Astrocyte (in vitro differentiated cells and primary cell): Measurements from ENCODE around the gene BPI. TPM values are rescaled to one million over a fixed set of nuclear protein-coding genes. Genes with fewer than 3 reads are reported as not detected.
"Not testable (repeated sequence)": the region's sequence is repeated elsewhere in the genome, so short reads cannot be mapped to it uniquely, and the experiment has no call there.

ENCODE experiments used
- DNase-seq: peaks from one replicate; pipeline ENCODE4 v3.0.0-alpha.2; 2010; ENCODE audit warnings: low read depth
- FAIRE-seq: peaks from 2 replicates; lab custom pipeline; 2011; peaks lifted over from hg19 to GRCh38; lab: Jason Lieb, UNC
- H2AFZ ChIP-seq: 2 replicates; pipeline ENCODE4 v1.6.0; 2012; ENCODE audit warnings: low read depth, low read length, inconsistent platforms
- H3K27ac ChIP-seq: 2 replicates; pipeline ENCODE4 v1.5.1; 2011; ENCODE audit warnings: low read depth, low read length, inconsistent platforms
- H3K27me3 ChIP-seq: 2 replicates; pipeline ENCODE4 v1.6.0; 2011; ENCODE audit warnings: low read length, inconsistent platforms; ENCODE audit not compliant: insufficient read depth
- H3K36me3 ChIP-seq: 2 replicates; pipeline ENCODE4 v1.5.1; 2011; ENCODE audit warnings: low read length, inconsistent platforms; ENCODE audit not compliant: insufficient read depth
- H3K4me1 ChIP-seq: 2 replicates; pipeline ENCODE4 v1.5.1; 2011; ENCODE audit warnings: low read length, inconsistent platforms; ENCODE audit not compliant: insufficient read depth
- H3K4me2 ChIP-seq: 2 replicates; pipeline ENCODE4 v1.6.0; 2012; ENCODE audit warnings: low read length, inconsistent platforms
- H3K4me3 ChIP-seq: 2 replicates; pipeline ENCODE4 v1.5.1; 2011; ENCODE audit warnings: low read depth, mild to moderate bottlenecking, low read length, inconsistent platforms; ENCODE audit not compliant: insufficient read depth
- H3K79me2 ChIP-seq: 2 replicates; pipeline ENCODE4 v1.6.0; 2012; ENCODE audit warnings: mild to moderate bottlenecking, low read length, inconsistent platforms; ENCODE audit not compliant: insufficient read depth
- H3K9ac ChIP-seq: 2 replicates; pipeline ENCODE4 v1.6.0; 2012; ENCODE audit warnings: mild to moderate bottlenecking, low read length, inconsistent platforms
- H3K9me3 ChIP-seq: 2 replicates; pipeline ENCODE4 v1.5.1; 2012; ENCODE audit warnings: low read depth, mild to moderate bottlenecking, low read length, inconsistent platforms; ENCODE audit not compliant: insufficient read depth
- H4K20me1 ChIP-seq: 2 replicates; pipeline ENCODE4 v1.6.0; 2012; ENCODE audit warnings: low read length, inconsistent platforms; ENCODE audit not compliant: insufficient read depth
- H3K27ac Mint-ChIP-seq: one replicate; pipeline ENCODE4 v1.8.0; 2021; ENCODE audit warnings: mild to moderate bottlenecking, mixed read lengths; ENCODE audit not compliant: unreplicated experiment
- H3K27me3 Mint-ChIP-seq: one replicate; pipeline ENCODE4 v1.8.0; 2021; ENCODE audit warnings: low read depth, mixed read lengths; ENCODE audit not compliant: unreplicated experiment
- H3K36me3 Mint-ChIP-seq: one replicate; pipeline ENCODE4 v1.8.0; 2021; ENCODE audit warnings: low read depth, mixed read lengths; ENCODE audit not compliant: unreplicated experiment
- H3K4me1 Mint-ChIP-seq: one replicate; pipeline ENCODE4 v1.8.0; 2021; ENCODE audit warnings: low read depth, mixed read lengths; ENCODE audit not compliant: unreplicated experiment
- H3K4me3 Mint-ChIP-seq: one replicate; pipeline ENCODE4 v1.8.0; 2021; ENCODE audit warnings: mild to moderate bottlenecking, moderate library complexity, mixed read lengths; ENCODE audit not compliant: unreplicated experiment
- H3K9me3 Mint-ChIP-seq: one replicate; pipeline ENCODE4 v1.8.0; 2021; ENCODE audit warnings: mild to moderate bottlenecking, mixed read lengths; ENCODE audit not compliant: unreplicated experiment
- CTCF ChIP-seq: IDR thresholded peaks from 2 replicates; pipeline ENCODE4 v1.5.1; 2011; ENCODE audit warnings: low read depth, mild to moderate bottlenecking, inconsistent platforms, low read length, moderate library complexity; ENCODE audit not compliant: insufficient read depth
- EZH2 ChIP-seq: IDR thresholded peaks from 2 replicates; pipeline ENCODE4 v1.6.1; 2012; ENCODE audit warnings: mild to moderate bottlenecking, low read length, inconsistent platforms; ENCODE audit not compliant: insufficient read depth
- total RNA-seq: library from RNA; stranded (reverse); gene quantifications from 2 replicates; pipeline ENCODE4 v1.2.1, GENCODE V29; 2021

The BPI gene
- total RNA-seq, 1 donor from 2014 or later: not detected

GRCh38 chr20:38278763-38279162 is 25.2 kb upstream of the BPI start:
- no peak overlapping the region for H2AFZ ChIP-seq
- no peaks in the 10 kb centered on the region for H3K27me3 ChIP-seq
- H3K9me3 Mint-ChIP-seq: peaks cover 12% of the 10 kb centered on the region
- H3K27me3 Mint-ChIP-seq: peaks cover 10% of the 10 kb centered on the region
- peaks cover 14% of the 10 kb centered on the region for H3K4me1 Mint-ChIP-seq
- peak overlapping the region; percentile 61 for H3K27ac ChIP-seq
- peaks cover 41% of the 10 kb centered on the region for H3K4me1 ChIP-seq
- no peaks in the 10 kb centered on the region for H3K36me3 ChIP-seq
- no peak for FAIRE-seq
- H3K4me3 Mint-ChIP-seq: no peak overlapping the region
- no peak overlapping the region for H3K27ac Mint-ChIP-seq
- H3K4me3 ChIP-seq: no peak overlapping the region
- TF ChIP-seq CTCF (no peak), EZH2 (no peak)
- no peak overlapping the region for H3K4me2 ChIP-seq
- no peak for DNase-seq
- peaks cover 3% of the 10 kb centered on the region for H3K9me3 ChIP-seq
- no peaks in the 10 kb centered on the region for H3K79me2 ChIP-seq
- no peaks in the 10 kb centered on the region for H4K20me1 ChIP-seq
- H3K36me3 Mint-ChIP-seq: no peaks in the 10 kb centered on the region
- H3K9ac ChIP-seq: peak overlapping the region; percentile 3

- H3K27me3 Mint-ChIP-seq: peaks cover 12% of the 10 kb centered on the region
- H3K27ac ChIP-seq, H4K20me1 ChIP-seq, H3K27me3 ChIP-seq, H3K36me3 Mint-ChIP-seq, H3K79me2 ChIP-seq, H3K4me3 Mint-ChIP-seq, H2AFZ ChIP-seq, H3K4me2 ChIP-seq, H3K4me3 ChIP-seq, H3K36me3 ChIP-seq, H3K9me3 ChIP-seq, H3K27ac Mint-ChIP-seq, H3K9ac ChIP-seq, FAIRE-seq, DNase-seq: not testable (repeated sequence)
- peaks cover 13% of the 10 kb centered on the region for H3K9me3 Mint-ChIP-seq
- peaks cover 12% of the 10 kb centered on the region for H3K4me1 Mint-ChIP-seq
- H3K4me1 ChIP-seq: peaks cover 22% of the 10 kb centered on the region
These were observed 22.6 kb upstream of the BPI start for GRCh38 chr20:38281176-38281915.

GRCh38 chr20:38283236-38283635 is 20.7 kb upstream of the BPI start:
- TF ChIP-seq EZH2 (no peak), CTCF (no peak)
- H3K36me3 ChIP-seq: no peaks in the 10 kb centered on the region
- H4K20me1 ChIP-seq: no peaks in the 10 kb centered on the region
- H3K27ac ChIP-seq: no peak overlapping the region
- no peak overlapping the region for H3K4me3 Mint-ChIP-seq
- no peak overlapping the region for H3K27ac Mint-ChIP-seq
- no peak overlapping the region for H3K4me3 ChIP-seq
- no peaks in the 10 kb centered on the region for H3K36me3 Mint-ChIP-seq
- peaks cover 16% of the 10 kb centered on the region for H3K27me3 Mint-ChIP-seq
- H3K4me2 ChIP-seq: no peak overlapping the region
- H3K4me1 Mint-ChIP-seq: peaks cover 24% of the 10 kb centered on the region
- DNase-seq (no peak), FAIRE-seq (no peak)
- peaks cover 13% of the 10 kb centered on the region for H3K9me3 Mint-ChIP-seq
- H3K9ac ChIP-seq: no peak overlapping the region
- no peaks in the 10 kb centered on the region for H3K79me2 ChIP-seq
- peaks cover 9% of the 10 kb centered on the region for H3K9me3 ChIP-seq
- H3K4me1 ChIP-seq: peaks cover 32% of the 10 kb centered on the region
- no peak overlapping the region for H2AFZ ChIP-seq
- H3K27me3 ChIP-seq: no peaks in the 10 kb centered on the region

GRCh38 chr20:38284066-38284650 is 19.8 kb upstream of the BPI start:
- not testable (repeated sequence) for H3K4me2 ChIP-seq, H3K27me3 ChIP-seq, H3K9ac ChIP-seq, DNase-seq, H3K36me3 ChIP-seq, H3K27ac Mint-ChIP-seq, H3K4me3 Mint-ChIP-seq, H3K4me3 ChIP-seq, H2AFZ ChIP-seq, H3K36me3 Mint-ChIP-seq, H3K9me3 ChIP-seq, H3K27ac ChIP-seq, FAIRE-seq, H4K20me1 ChIP-seq, H3K79me2 ChIP-seq
- peaks cover 22% of the 10 kb centered on the region for H3K4me1 Mint-ChIP-seq
- peaks cover 13% of the 10 kb centered on the region for H3K9me3 Mint-ChIP-seq
- peaks cover 16% of the 10 kb centered on the region for H3K27me3 Mint-ChIP-seq
- peaks cover 25% of the 10 kb centered on the region for H3K4me1 ChIP-seq
